H1 (cell line): ENCODE data around the gene DUSP7. TPM values are rescaled to one million over a fixed set of nuclear protein-coding genes. Genes with fewer than 3 reads are reported as not detected.

Source experiments
- CTCF ChIA-PET: fragments of 300-600 bp; sonication (Branson Sonifier 250); formaldehyde crosslinking; loops from one replicate; lab custom pipeline; 2021; ENCODE audit not compliant: partially characterized antibody; lab: Charles Lee
- POLR2A ChIA-PET: fragments of 300-600 bp; sonication (Branson Sonifier 250); formaldehyde crosslinking; loops from one replicate; lab custom pipeline; 2021; ENCODE audit warnings: inconsistent platforms; ENCODE audit not compliant: partially characterized antibody; lab: Charles Lee
- DNase-seq, 2 experiments: peaks; one replicate each; pipeline versions ENCODE4 v3.0.0 to v3.0.0-alpha.2; 2010 to 2022; ENCODE audit warnings: low spot score in 2 of 2, low read depth in 1 of 2, mixed read lengths in 1 of 2
- FAIRE-seq: peaks from 2 replicates; lab custom pipeline; 2011; peaks lifted over from hg19 to GRCh38; lab: Jason Lieb, UNC
- H2AFZ ChIP-seq: 2 replicates; pipeline ENCODE4 v1.8.1; 2012; ENCODE audit warnings: low read length, inconsistent platforms
- H2AK5ac ChIP-seq: 2 replicates; pipeline ENCODE4 v1.6.1; 2013; ENCODE audit warnings: low read depth, low read length
- H2BK120ac ChIP-seq: replicated peaks from 2 replicates; pipeline ENCODE3; 2013; ENCODE audit warnings: low read depth, low read length, inconsistent platforms
- H2BK12ac ChIP-seq: 2 replicates; pipeline ENCODE4 v1.6.1; 2013; ENCODE audit warnings: low read depth, low read length
- H2BK15ac ChIP-seq: 2 replicates; pipeline ENCODE4 v1.6.1; 2013; ENCODE audit warnings: low read length
- H2BK20ac ChIP-seq: 2 replicates; pipeline ENCODE4 v1.6.1; 2013; ENCODE audit warnings: low read length
- H2BK5ac ChIP-seq: 2 replicates; pipeline ENCODE4 v1.6.1; 2013; ENCODE audit warnings: low read depth, low read length
- H3K14ac ChIP-seq: 2 replicates; pipeline ENCODE4 v1.6.1; 2013; ENCODE audit warnings: inconsistent platforms; ENCODE audit not compliant: insufficient read length
- H3K18ac ChIP-seq: 2 replicates; pipeline ENCODE4 v1.6.1; 2013; ENCODE audit warnings: low read length; ENCODE audit errors: extremely low read depth
- H3K23ac ChIP-seq: 2 replicates; pipeline ENCODE4 v1.6.1; 2013; ENCODE audit warnings: inconsistent platforms; ENCODE audit not compliant: insufficient read length
- H3K23me2 ChIP-seq: 2 replicates; pipeline ENCODE4 v1.6.1; 2013; ENCODE audit warnings: low read depth, low read length
- H3K27ac ChIP-seq: 2 replicates; pipeline ENCODE4 v1.6.1; 2011; ENCODE audit warnings: low read depth, low read length, inconsistent platforms
- H3K27me3 ChIP-seq, 4 experiments: replicated peaks in 1 of 4; 1 replicate in 1 of 4; 2 replicates in 3 of 4; pipeline versions ENCODE4 v1.6.1 to v1.8.1; 2011 to 2013; ENCODE audit warnings: low read length in 3 of 4, mild to moderate bottlenecking in 3 of 4, inconsistent platforms in 2 of 4, mixed read lengths in 2 of 4, moderate library complexity in 1 of 4; ENCODE audit not compliant: control insufficient read depth in 3 of 4, insufficient read depth in 3 of 4; ENCODE audit errors: extremely low read depth in 1 of 4
- H3K36me3 ChIP-seq, 4 experiments: 2 replicates each; pipeline versions ENCODE4 v1.6.1 to v1.8.1; 2011 to 2013; ENCODE audit warnings: mild to moderate bottlenecking in 4 of 4, low read length in 3 of 4, moderate library complexity in 2 of 4, control low read depth in 1 of 4, inconsistent platforms in 1 of 4; ENCODE audit not compliant: insufficient read depth in 4 of 4, control insufficient read depth in 2 of 4
- H3K4ac ChIP-seq: replicated peaks from 2 replicates; pipeline ENCODE3; 2013; ENCODE audit warnings: low read length, low read depth, mixed read lengths, inconsistent platforms; ENCODE audit not compliant: insufficient read length
- H3K4me1 ChIP-seq, 4 experiments: replicated peaks in 1 of 4; 1 replicate in 1 of 4; 2 replicates in 3 of 4; pipeline versions ENCODE4 v1.6.1 to v1.8.1; 2011 to 2013; ENCODE audit warnings: low read length in 3 of 4, inconsistent platforms in 2 of 4, mixed read lengths in 1 of 4; ENCODE audit not compliant: insufficient read depth in 4 of 4, control insufficient read depth in 3 of 4
- H3K4me2 ChIP-seq, 2 experiments: 2 replicates each; pipeline versions ENCODE4 v1.6.1 to v1.8.1; 2011 to 2013; ENCODE audit warnings: low read depth in 2 of 2, low read length in 2 of 2, control low read depth in 1 of 2, inconsistent platforms in 1 of 2, mild to moderate bottlenecking in 1 of 2; ENCODE audit not compliant: insufficient read depth in 1 of 2
- H3K4me3 ChIP-seq, 4 experiments: fragments of 200-600, 300-600 bp in 1 of 4; sonication (generic), shearing (Covaris generic), sonication (Bioruptor Twin) in 1 of 4; 2 replicates each; pipeline versions ENCODE4 v1.5.1 to v1.8.1; 2011 to 2016; ENCODE audit warnings: low read length in 4 of 4, low read depth in 3 of 4, control low read depth in 2 of 4, inconsistent platforms in 2 of 4, mild to moderate bottlenecking in 2 of 4, mixed read lengths in 1 of 4, moderate library complexity in 1 of 4; ENCODE audit not compliant: insufficient read depth in 2 of 4; ENCODE audit errors: extremely low read depth in 1 of 4
- H3K56ac ChIP-seq: replicated peaks from 2 replicates; pipeline ENCODE3; 2013; ENCODE audit warnings: low read depth, mild to moderate bottlenecking, mixed read lengths, low read length, inconsistent platforms; ENCODE audit not compliant: insufficient read length
- H3K79me1 ChIP-seq: 2 replicates; pipeline ENCODE4 v1.6.1; 2013; ENCODE audit warnings: low read depth, low read length, control low read depth
- H3K79me2 ChIP-seq, 2 experiments: 2 replicates each; pipeline versions ENCODE4 v1.6.1 to v1.8.1; 2012 to 2013; ENCODE audit warnings: low read length in 2 of 2, mild to moderate bottlenecking in 2 of 2, inconsistent platforms in 1 of 2; ENCODE audit not compliant: insufficient read depth in 2 of 2, control insufficient read depth in 1 of 2
- H3K9ac ChIP-seq, 4 experiments: replicated peaks in 1 of 4; 1 replicate in 1 of 4; 2 replicates in 3 of 4; pipeline versions ENCODE4 v1.6.1 to v1.8.1; 2011 to 2013; ENCODE audit warnings: low read depth in 3 of 4, low read length in 3 of 4, control low read depth in 2 of 4, mild to moderate bottlenecking in 2 of 4, moderate library complexity in 2 of 4, inconsistent platforms in 1 of 4; ENCODE audit errors: extremely low read depth in 1 of 4
- H3K9me3 ChIP-seq, 2 experiments: 2 replicates each; pipeline versions ENCODE4 v1.6.1 to v1.8.1; 2012 to 2013; ENCODE audit warnings: mild to moderate bottlenecking in 2 of 2, moderate library complexity in 2 of 2, control low read depth in 1 of 2, inconsistent platforms in 1 of 2, low read depth in 1 of 2, low read length in 1 of 2, mixed read lengths in 1 of 2; ENCODE audit not compliant: insufficient read depth in 2 of 2
- H4K20me1 ChIP-seq, 2 experiments: replicated peaks in 1 of 2; 2 replicates each; pipeline versions ENCODE3 to v1.8.1; 2011 to 2013; ENCODE audit warnings: inconsistent platforms in 2 of 2, low read length in 2 of 2, mild to moderate bottlenecking in 1 of 2; ENCODE audit not compliant: insufficient read depth in 2 of 2, control insufficient read depth in 1 of 2
- H4K5ac ChIP-seq: 2 replicates; pipeline ENCODE4 v1.6.1; 2013; ENCODE audit warnings: low read length, low read depth, mixed read lengths, inconsistent platforms; ENCODE audit not compliant: insufficient read length
- H4K8ac ChIP-seq: 2 replicates; pipeline ENCODE4 v1.8.0; 2013; ENCODE audit warnings: mild to moderate bottlenecking, moderate library complexity, low read length, inconsistent platforms; ENCODE audit not compliant: insufficient read depth; ENCODE audit errors: extremely low read depth
- H4K91ac ChIP-seq: replicated peaks from 2 replicates; pipeline ENCODE3; 2013; ENCODE audit warnings: low read length, mixed read lengths, inconsistent platforms; ENCODE audit not compliant: insufficient read length
- CBX5 ChIP-seq: fragments of 300-800, 300-1000 bp; sonication (generic); IDR thresholded peaks from 2 replicates; pipeline ENCODE4 v1.7.1; 2016; ENCODE audit warnings: antibody characterized with exemption, low read length, low read depth
- CBX8 ChIP-seq: fragments of 300-800, 300-1000 bp; sonication (generic); IDR thresholded peaks from 2 replicates; pipeline ENCODE4 v1.7.1; 2016; ENCODE audit warnings: low read depth, low read length, borderline replicate concordance
- CHD2 ChIP-seq: IDR thresholded peaks from 2 replicates; pipeline ENCODE4 v1.6.1; 2012; ENCODE audit warnings: low read length, improper control_type of control experiment
- EGR1 ChIP-seq: IDR thresholded peaks from 2 replicates; pipeline ENCODE4 v1.6.1; 2011; ENCODE audit warnings: low read depth, low read length, borderline replicate concordance
- KDM1A ChIP-seq: fragments of 200-600, 300-600 bp; sonication (generic); IDR thresholded peaks from 2 replicates; pipeline ENCODE4 v1.7.1; 2016; ENCODE audit warnings: mild to moderate bottlenecking, low read length, borderline replicate concordance
- PHF8 ChIP-seq: fragments of 200-600 bp; sonication (generic); conservative IDR thresholded peaks from 2 replicates; pipeline ENCODE4 v1.7.1; 2012; ENCODE audit warnings: low read depth, mild to moderate bottlenecking, inconsistent platforms, low read length, moderate library complexity
- SIX5 ChIP-seq: IDR thresholded peaks from 2 replicates; pipeline ENCODE4 v1.6.1; 2011; ENCODE audit warnings: mild to moderate bottlenecking, low read depth, low read length
- SP1 ChIP-seq: IDR thresholded peaks from 2 replicates; pipeline ENCODE4 v1.6.1; 2011; ENCODE audit warnings: low read depth, low read length
- SP2 ChIP-seq: IDR thresholded peaks from 2 replicates; pipeline ENCODE4 v1.6.1; 2012; ENCODE audit warnings: mild to moderate bottlenecking, low read length, inconsistent platforms
- TAF7 ChIP-seq: optimal IDR thresholded peaks from 2 replicates; pipeline ENCODE3; 2011; ENCODE audit warnings: low read depth, mild to moderate bottlenecking, inconsistent platforms, low read length, moderate library complexity, borderline replicate concordance
- TEAD4 ChIP-seq: IDR thresholded peaks from 2 replicates; pipeline ENCODE4 v1.6.1; 2012; ENCODE audit warnings: low read depth, low read length, inconsistent platforms, mixed read lengths
- ZNF274 ChIP-seq: IDR thresholded peaks from 2 replicates; pipeline ENCODE4 v1.7.0; 2012; ENCODE audit warnings: low read length, borderline replicate concordance; ENCODE audit errors: extremely low read depth
- WGBS, 2 experiments: shearing (Covaris generic) in 1 of 2; methylation state at CpG; one replicate each; pipeline versions ENCODE4 v1.1.6 to v1.1.7; 2013 to 2015; ENCODE audit warnings: low lambda C conversion rate in 2 of 2, mixed read lengths in 2 of 2, inconsistent platforms in 1 of 2, low coverage in 1 of 2, missing lambda C conversion rate in 1 of 2; ENCODE audit not compliant: insufficient replicate concordance in 2 of 2, insufficient coverage in 1 of 2, insufficient read length in 1 of 2; ENCODE audit errors: extremely low coverage in 1 of 2, missing lambda C conversion rate in 1 of 2; 5-methylcytosine and 5-hydroxymethylcytosine counted together
- polyA plus RNA-seq, 7 experiments: library from polyadenylated mRNA; depleted of rRNA in 3 of 7; stranded (reverse) in 5 of 7; unstranded in 2 of 7; fragments of >200 nt in 5 of 7; fragments of 200-250 nt in 2 of 7; gene quantifications; 1 replicate in 5 of 7; 2 replicates in 1 of 7; 4 replicates in 1 of 7; pipeline versions ENCODE4 v1.2.1 to v1.2.3, GENCODE V29; 2011 to 2013; ENCODE audit warnings: missing spikeins in 2 of 7, mixed read lengths in 2 of 7
- total RNA-seq: library from RNA; stranded (reverse); fragmentation: NEBNext Ultra II Directional; extraction: Animal tissue kit (Norgen Biotek cat#: 25700); gene quantifications from 2 replicates; pipeline ENCODE4 v1.2.1, GENCODE V29; 2021
- TF ChIP-seq, protein P1 (sequence below): IDR thresholded peaks from 2 replicates; pipeline ENCODE4 v1.6.1; 2012; ENCODE audit warnings: inconsistent platforms

The DUSP7 gene
- total and polyA plus RNA-seq, 2 of the 8 experiments (the other 6 are each of a cell fraction or from before 2014, with no cell fraction given): 19.4 to 24.9 TPM

DNA sequence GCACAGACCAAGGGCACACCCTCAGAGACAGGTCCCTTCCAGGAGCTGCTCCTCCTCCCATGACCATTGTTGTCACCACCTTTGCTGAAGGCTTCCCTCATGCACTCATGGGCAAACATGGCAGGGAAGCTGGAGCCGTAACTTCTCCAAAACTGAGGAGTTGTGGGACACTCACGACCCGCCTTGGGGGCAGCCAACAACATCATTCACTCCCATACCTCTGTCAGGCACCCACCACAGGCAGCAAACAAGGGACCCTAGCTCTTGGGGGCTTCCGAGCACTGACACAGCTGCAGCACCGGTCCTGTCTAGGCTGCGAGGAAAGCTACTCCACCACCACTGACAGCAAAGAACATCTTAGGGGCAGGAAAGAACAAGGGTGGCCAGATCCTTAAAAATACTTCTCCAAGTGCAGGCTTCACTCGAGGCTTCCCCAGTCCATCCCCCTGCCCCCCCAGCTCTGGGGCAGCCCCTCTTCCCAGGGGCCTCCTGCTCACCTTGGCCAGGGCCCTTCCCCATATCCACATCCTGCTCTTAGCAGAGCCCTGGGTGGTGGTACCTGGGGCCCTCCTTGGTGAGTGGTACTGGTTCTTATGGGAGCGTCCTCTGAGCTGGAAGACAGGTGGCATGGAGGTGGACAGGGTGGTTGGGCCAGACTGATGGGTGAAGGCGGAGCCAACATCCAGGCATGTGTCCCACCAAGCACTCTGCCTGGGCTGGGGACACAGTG, 28.0 kb upstream of the DUSP7 start:
- H3K27me3 ChIP-seq: no peaks in the 10 kb centered on the region; a peak in 1 of 7 replicates
- no peaks in the 10 kb centered on the region for H3K23me2 ChIP-seq
- no peak overlapping the region for H2BK15ac ChIP-seq
- no peak overlapping the region for H3K27ac ChIP-seq
- no peak overlapping the region for H3K23ac ChIP-seq
- WGBS, 2 experiments: 82% methylated on average over 9 of the region's 9 CpGs; no CpG with 5 or more reads in 1 of the 2 experiments
- H3K79me1 ChIP-seq: no peaks in the 10 kb centered on the region; the same call in 1 of the 2 replicates
- H4K20me1 ChIP-seq: peaks cover 7% of the 10 kb centered on the region in 2 experiments
- no peak overlapping the region for H2AFZ ChIP-seq
- CTCF ChIA-PET: interaction anchor here (0.6 to 14.6 kb wide), 19 partner anchors 11 to 148 kb away, joined by 3 to 168 read pairs (median 5); no protein-coding TSS in a partner anchor
- no peak overlapping the region for H3K4ac ChIP-seq
- no peak overlapping the region for H3K4me3 ChIP-seq
- no peak overlapping the region for H3K9ac ChIP-seq
- peaks cover 0 to 2% (median 0%) of the 10 kb centered on the region in 4 experiments; a peak in 1 of 8 replicates for H3K36me3 ChIP-seq
- H3K79me2 ChIP-seq: no peaks in the 10 kb centered on the region
- no peaks in the 10 kb centered on the region for H3K9me3 ChIP-seq
- no peak overlapping the region for H4K91ac ChIP-seq
- H2BK5ac ChIP-seq: no peak overlapping the region
- H4K8ac ChIP-seq: no peak overlapping the region
- H4K5ac ChIP-seq: no peak overlapping the region
- H2BK12ac ChIP-seq: no peak overlapping the region
- no peak overlapping the region for H2AK5ac ChIP-seq
- H3K4me2 ChIP-seq: no peak overlapping the region
- H2BK20ac ChIP-seq: no peak overlapping the region
- H3K4me1 ChIP-seq: peaks cover 0 to 4% (median 0%) of the 10 kb centered on the region in 4 experiments; a peak in 2 of 7 replicates
- no peak overlapping the region for H3K14ac ChIP-seq
- POLR2A ChIA-PET: interaction anchor here (0.9 to 2.0 kb wide), 6 partner anchors 10 to 92 kb away, joined by 3 to 6 read pairs (median 4); partner anchors contain the start of gene RPL29
- no peak overlapping the region for H3K18ac ChIP-seq
- no peak overlapping the region for H3K56ac ChIP-seq
- no peak for FAIRE-seq
- DNase-seq: no peak
- H2BK120ac ChIP-seq: no peak overlapping the region
- TF ChIP-seq TAF7 (no peak), CBX5 (no peak), SIX5 (no peak), ZNF274 (no peak), SP2 (no peak), PHF8 (no peak), CHD2 (no peak), CBX8 (no peak), SP1 (no peak), EGR1 (no peak), KDM1A (no peak), TEAD4 (no peak)
- TF ChIP-seq, protein P1, sequence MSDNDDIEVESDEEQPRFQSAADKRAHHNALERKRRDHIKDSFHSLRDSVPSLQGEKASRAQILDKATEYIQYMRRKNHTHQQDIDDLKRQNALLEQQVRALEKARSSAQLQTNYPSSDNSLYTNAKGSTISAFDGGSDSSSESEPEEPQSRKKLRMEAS: no peak
